Endodermal cell (in vitro differentiated cells): ENCODE results near the gene ZDHHC21. TPM values are rescaled to one million over a fixed set of nuclear protein-coding genes. Genes with fewer than 3 reads are reported as not detected.

ENCODE experiments used
- DNase-seq: peaks from one replicate; pipeline ENCODE4 v3.0.0-alpha.2; 2017
- H3K27ac ChIP-seq: 2 replicates; pipeline ENCODE4 v1.5.1; 2013; ENCODE audit warnings: mild to moderate bottlenecking, low read depth, low read length, moderate library complexity
- H3K27me3 ChIP-seq: 2 replicates; pipeline ENCODE4 v1.6.1; 2013; ENCODE audit warnings: mild to moderate bottlenecking, low read length, moderate library complexity; ENCODE audit not compliant: insufficient read depth, control insufficient read depth, poor library complexity, severe bottlenecking
- H3K36me3 ChIP-seq: 2 replicates; pipeline ENCODE4 v1.7.0; 2013; ENCODE audit warnings: mild to moderate bottlenecking, low read length, moderate library complexity; ENCODE audit not compliant: control insufficient read depth, insufficient read depth
- H3K4me1 ChIP-seq: one replicate; pipeline ENCODE4 v1.7.0; 2013; ENCODE audit warnings: low read length; ENCODE audit not compliant: control insufficient read depth, insufficient read depth
- H3K4me3 ChIP-seq: 2 replicates; pipeline ENCODE4 v1.5.1; 2013; ENCODE audit warnings: mild to moderate bottlenecking, low read length, moderate library complexity
- H3K9ac ChIP-seq: 2 replicates; pipeline ENCODE4 v1.6.1; 2013; ENCODE audit warnings: mild to moderate bottlenecking, low read length, moderate library complexity; ENCODE audit not compliant: poor library complexity, severe bottlenecking; ENCODE audit errors: extremely low read depth
- H3K9me3 ChIP-seq: 2 replicates; pipeline ENCODE4 v1.6.1; 2013; ENCODE audit warnings: mild to moderate bottlenecking, low read length, moderate library complexity; ENCODE audit not compliant: control insufficient read depth
- H3K27ac Mint-ChIP-seq: 2 replicates; pipeline ENCODE4 v1.8.0; 2020; ENCODE audit warnings: mixed read lengths
- H3K27me3 Mint-ChIP-seq: 2 replicates; pipeline ENCODE4 v1.8.0; 2021; ENCODE audit warnings: mild to moderate bottlenecking, mixed read lengths; ENCODE audit not compliant: insufficient read depth
- H3K36me3 Mint-ChIP-seq: 2 replicates; pipeline ENCODE4 v1.8.0; 2020; ENCODE audit warnings: low read depth, mixed read lengths
- H3K4me1 Mint-ChIP-seq: 2 replicates; pipeline ENCODE4 v1.8.0; 2020; ENCODE audit warnings: mixed read lengths
- H3K4me3 Mint-ChIP-seq: 2 replicates; pipeline ENCODE4 v1.8.0; 2020; ENCODE audit warnings: mild to moderate bottlenecking, moderate library complexity, mixed read lengths
- H3K9me3 Mint-ChIP-seq: 2 replicates; pipeline ENCODE4 v1.8.0; 2020; ENCODE audit warnings: mild to moderate bottlenecking, mixed read lengths
- WGBS, 2 experiments: methylation state at CpG; one replicate each; pipeline versions ENCODE4 v1.1.5 to v1.1.7; 2013; ENCODE audit warnings: missing lambda C conversion rate in 2 of 2, mixed read lengths in 1 of 2; ENCODE audit not compliant: insufficient coverage in 1 of 2, insufficient read length in 1 of 2; 5-methylcytosine and 5-hydroxymethylcytosine counted together
- total RNA-seq, 2 donors: library from RNA; stranded (reverse); fragmentation: NEBNext Ultra II Directional in 1 of 2; extraction: Animal tissue kit (Norgen Biotek cat#: 25700) in 1 of 2; gene quantifications; 2 replicates in 1 of 2; 3 replicates in 1 of 2; pipeline ENCODE4 v1.2.1, GENCODE V29; 2021
- TF ChIP-seq, protein P1 (sequence below): fragments of 200-600 bp; sonication (generic); conservative IDR thresholded peaks from 2 replicates; pipeline ENCODE4 v1.5.0; 2021; ENCODE audit warnings: antibody characterized with exemption, mild to moderate bottlenecking

Gene ZDHHC21
- total RNA-seq, 2 donors from 2014 or later = 17.1 to 18.6 TPM

DNA sequence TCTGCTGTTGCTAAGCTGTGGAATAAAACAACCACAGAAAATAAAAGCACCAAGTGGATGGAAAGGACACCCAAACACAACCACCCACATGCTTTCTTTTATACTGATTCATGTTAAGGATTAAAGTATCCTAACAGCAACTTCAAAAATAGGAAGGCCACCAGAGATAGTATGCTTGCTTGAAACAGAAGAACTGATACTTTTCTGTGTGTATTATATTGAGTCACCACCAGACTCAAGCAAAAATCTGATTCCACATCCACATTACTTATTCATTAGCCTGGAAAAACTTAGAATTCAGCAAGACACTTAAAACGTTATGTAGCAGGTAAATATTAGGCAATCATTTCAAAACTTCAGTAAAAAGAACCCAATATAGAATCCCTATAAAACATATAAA is 52.3 kb downstream of the ZDHHC21 start:
- Histone ChIP-seq H3K27ac (no peak overlapping the region), H3K9me3 (no peaks in the 10 kb centered on the region), H3K9ac (no peak overlapping the region), H3K4me3 (no peak overlapping the region), H3K27me3 (no peaks in the 10 kb centered on the region), H3K4me1 (no peaks in the 10 kb centered on the region), H3K36me3 (peaks cover 50% of the 10 kb centered on the region)
- no peak for DNase-seq
- Mint-ChIP-seq H3K9me3 (no peaks in the 10 kb centered on the region), H3K27me3 (no peaks in the 10 kb centered on the region), H3K4me3 (no peak overlapping the region), H3K36me3 (peaks cover 6% of the 10 kb centered on the region), H3K4me1 (peaks cover 11% of the 10 kb centered on the region), H3K27ac (no peak overlapping the region)
- TF ChIP-seq, protein P1, sequence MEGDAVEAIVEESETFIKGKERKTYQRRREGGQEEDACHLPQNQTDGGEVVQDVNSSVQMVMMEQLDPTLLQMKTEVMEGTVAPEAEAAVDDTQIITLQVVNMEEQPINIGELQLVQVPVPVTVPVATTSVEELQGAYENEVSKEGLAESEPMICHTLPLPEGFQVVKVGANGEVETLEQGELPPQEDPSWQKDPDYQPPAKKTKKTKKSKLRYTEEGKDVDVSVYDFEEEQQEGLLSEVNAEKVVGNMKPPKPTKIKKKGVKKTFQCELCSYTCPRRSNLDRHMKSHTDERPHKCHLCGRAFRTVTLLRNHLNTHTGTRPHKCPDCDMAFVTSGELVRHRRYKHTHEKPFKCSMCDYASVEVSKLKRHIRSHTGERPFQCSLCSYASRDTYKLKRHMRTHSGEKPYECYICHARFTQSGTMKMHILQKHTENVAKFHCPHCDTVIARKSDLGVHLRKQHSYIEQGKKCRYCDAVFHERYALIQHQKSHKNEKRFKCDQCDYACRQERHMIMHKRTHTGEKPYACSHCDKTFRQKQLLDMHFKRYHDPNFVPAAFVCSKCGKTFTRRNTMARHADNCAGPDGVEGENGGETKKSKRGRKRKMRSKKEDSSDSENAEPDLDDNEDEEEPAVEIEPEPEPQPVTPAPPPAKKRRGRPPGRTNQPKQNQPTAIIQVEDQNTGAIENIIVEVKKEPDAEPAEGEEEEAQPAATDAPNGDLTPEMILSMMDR = no peak
- WGBS, 2 experiments = 94 to 100% methylated on average over 1 of the region's 1 CpG

DNA sequence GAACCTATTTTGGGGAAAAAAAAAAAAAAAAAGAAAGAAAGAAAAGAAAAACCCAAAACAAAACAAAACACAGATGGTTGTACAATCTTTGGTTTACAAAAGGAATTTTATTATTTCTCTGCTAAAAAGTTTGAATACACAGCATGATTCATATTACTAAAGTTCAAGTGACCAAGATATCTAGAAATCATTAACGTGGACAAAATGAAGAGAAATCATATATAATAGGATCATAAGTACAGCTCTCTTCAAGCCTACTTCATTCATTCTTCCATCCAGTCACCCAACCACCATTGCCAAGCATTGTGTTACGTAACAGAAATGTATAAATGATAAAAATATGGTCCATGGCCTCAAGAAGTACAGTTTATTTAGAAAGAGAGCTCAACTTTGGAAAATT is 52.9 kb downstream of the ZDHHC21 start:
- Mint-ChIP-seq H3K4me3 (no peak overlapping the region), H3K27ac (no peak overlapping the region), H3K9me3 (no peaks in the 10 kb centered on the region), H3K27me3 (no peaks in the 10 kb centered on the region), H3K36me3 (peaks cover 6% of the 10 kb centered on the region), H3K4me1 (peaks cover 6% of the 10 kb centered on the region)
- Histone ChIP-seq H3K27me3 (no peaks in the 10 kb centered on the region), H3K9ac (no peak overlapping the region), H3K4me3 (no peak overlapping the region), H3K36me3 (peaks cover 57% of the 10 kb centered on the region), H3K27ac (no peak overlapping the region), H3K4me1 (no peaks in the 10 kb centered on the region), H3K9me3 (no peaks in the 10 kb centered on the region)
- WGBS, 2 experiments = 86% methylated on average over 2 of the region's 2 CpGs; no CpG with 5 or more reads in 1 of the 2 experiments
- no peak for DNase-seq
- TF ChIP-seq, protein P1 = no peak

- Mint-ChIP-seq H3K36me3 (peaks cover 36% of the 10 kb centered on the region), H3K4me3 (no peak overlapping the region), H3K4me1 (no peaks in the 10 kb centered on the region), H3K27ac (no peak overlapping the region), H3K27me3 (no peaks in the 10 kb centered on the region), H3K9me3 (peaks cover 7% of the 10 kb centered on the region)
- WGBS, 2 experiments = 94% methylated on average over 5 to 7 of the region's 7 CpGs
- no peak overlapping the region for H3K9ac ChIP-seq
- TF ChIP-seq, protein P1 = no peak
- no peak for DNase-seq
- no peak overlapping the region for H3K27ac ChIP-seq
- peaks cover 21% of the 10 kb centered on the region for H3K9me3 ChIP-seq
- no peak overlapping the region for H3K4me3 ChIP-seq
- H3K27me3 ChIP-seq = no peaks in the 10 kb centered on the region
- no peaks in the 10 kb centered on the region for H3K4me1 ChIP-seq
- peaks cover 70% of the 10 kb centered on the region for H3K36me3 ChIP-seq
Observed at GRCh38 chr9:14633906-14634565, 59.2 kb downstream of the ZDHHC21 start.
